Activated CD4-positive, alpha-beta T cell treated with anti-CD3 and anti-CD28 coated beads, Interleukin-2, amount 50 U/mL, for 48 hours (primary cell): Measurements from ENCODE around the gene ZFP36L1.
A peak's percentile ranks its signal among the peaks of the same experiment; 100 is the strongest.

Experiments used
- DNase-seq, 2 experiments: peaks; one replicate each; pipeline ENCODE4 v3.0.0-alpha.2; 2020

ZFP36L1 gene

GRCh38 chr14:68792979-68793733 is at the start of gene ZFP36L1:
Gene ZFP36L1, minus strand, starts transcription at chr14:68793067. Its CDS starts 129 bp downstream, at chr14:68792938.
- peak; percentile 86 to 90 for DNase-seq

- DNase-seq = no peak
These were observed 49.4 kb upstream of the ZFP36L1 start for GRCh38 chr14:68842298-68842697.

GRCh38 chr14:68841016-68841809 is 48.3 kb upstream of the ZFP36L1 start:
- no peak for DNase-seq

- DNase-seq = no peak
These were observed 47.6 kb upstream of the ZFP36L1 start for GRCh38 chr14:68840454-68840853.

GRCh38 chr14:68836082-68836481 is 43.2 kb upstream of the ZFP36L1 start:
- no peak for DNase-seq

GRCh38 chr14:68834816-68835215 is 41.9 kb upstream of the ZFP36L1 start:
- DNase-seq = no peak

GRCh38 chr14:68828698-68829097 is 35.8 kb upstream of the ZFP36L1 start:
- DNase-seq = no peak

GRCh38 chr14:68825729-68826128 is 32.9 kb upstream of the ZFP36L1 start:
- DNase-seq = no peak

- DNase-seq = peak; percentile 63 to 73
These were observed 31.9 kb upstream of the ZFP36L1 start for GRCh38 chr14:68824517-68825347.

GRCh38 chr14:68824207-68824516 is 31.3 kb upstream of the ZFP36L1 start:
- no peak for DNase-seq

- no peak for DNase-seq
These were observed 30.8 kb upstream of the ZFP36L1 start for GRCh38 chr14:68823434-68824206.

- DNase-seq = no peak
These were observed 30.1 kb upstream of the ZFP36L1 start for GRCh38 chr14:68822926-68823325.

- DNase-seq = no peak
These were observed 29.3 kb upstream of the ZFP36L1 start for GRCh38 chr14:68822132-68822651.

- no peak for DNase-seq
These were observed 28.3 kb upstream of the ZFP36L1 start for GRCh38 chr14:68820999-68821683.

- no peak for DNase-seq
These were observed 27.7 kb upstream of the ZFP36L1 start for GRCh38 chr14:68820536-68820935.

GRCh38 chr14:68820119-68820518 is 27.3 kb upstream of the ZFP36L1 start:
- no peak for DNase-seq

GRCh38 chr14:68819260-68819691 is 26.4 kb upstream of the ZFP36L1 start:
- DNase-seq = peak; percentile 53 to 63

GRCh38 chr14:68817506-68818212 is 24.8 kb upstream of the ZFP36L1 start:
- DNase-seq = no peak

- DNase-seq = no peak
These were observed 24.1 kb upstream of the ZFP36L1 start for GRCh38 chr14:68816943-68817430.

GRCh38 chr14:68816183-68816942 is 23.5 kb upstream of the ZFP36L1 start:
- DNase-seq = peak; percentile 91 to 93
